Calu3 (cell line): ENCODE data around the gene LRIG2. TPM values are rescaled to one million over a fixed set of nuclear protein-coding genes. Genes with fewer than 3 reads are reported as not detected.

Experiments used
- BruUV-seq: library from RNA; stranded (reverse); fragments of 400-500 nt; replicated peaks from 2 replicates; lab custom pipeline; 2021; lab: Mats Ljungman, UMichigan
- CTCF ChIA-PET: fragments of 300-600 bp; sonication (Branson Sonifier 250); formaldehyde crosslinking; loops from one replicate; lab custom pipeline; 2022; ENCODE audit warnings: antibody characterized with exemption; lab: Charles Lee
- DNase-seq: peaks from one replicate; pipeline ENCODE4 v3.0.0; 2022
- H3K27ac Mint-ChIP-seq: one replicate; pipeline ENCODE4 v1.8.0; 2022; ENCODE audit warnings: mixed read lengths; ENCODE audit not compliant: unreplicated experiment
- H3K27me3 Mint-ChIP-seq: one replicate; pipeline ENCODE4 v1.8.0; 2022; ENCODE audit warnings: mixed read lengths; ENCODE audit not compliant: unreplicated experiment
- H3K36me3 Mint-ChIP-seq: one replicate; pipeline ENCODE4 v1.8.0; 2022; ENCODE audit warnings: mild to moderate bottlenecking, moderate library complexity, mixed read lengths; ENCODE audit not compliant: insufficient read depth, unreplicated experiment
- H3K4me1 Mint-ChIP-seq: one replicate; pipeline ENCODE4 v1.8.0; 2022; ENCODE audit warnings: mild to moderate bottlenecking, low read depth, mixed read lengths; ENCODE audit not compliant: unreplicated experiment
- H3K4me3 Mint-ChIP-seq: one replicate; pipeline ENCODE4 v1.8.0; 2022; ENCODE audit warnings: mild to moderate bottlenecking, low read depth, moderate library complexity, mixed read lengths; ENCODE audit not compliant: unreplicated experiment
- H3K9me3 Mint-ChIP-seq: one replicate; pipeline ENCODE4 v1.8.0; 2022; ENCODE audit warnings: low read depth, mixed read lengths; ENCODE audit not compliant: unreplicated experiment
- CTCF ChIP-seq: fragments of 200-600 bp; IDR thresholded peaks from one replicate; pipeline ENCODE4 v1.8.0; 2022; ENCODE audit warnings: antibody characterized with exemption; ENCODE audit not compliant: unreplicated experiment
- intact Hi-C: fragments of 100-400 bp; cut with micrococcal nuclease; formaldehyde crosslinking; loops from one replicate; pipeline ENCODE4 v1.10.0; 2022; ENCODE audit not compliant: unreplicated experiment
- total RNA-seq: library from RNA; stranded (reverse); gene quantifications from 2 replicates; pipeline ENCODE4 v1.2.3, GENCODE V29; 2022

LRIG2 gene
- total RNA-seq, 1 experiment from 2014 or later, result 11.0 TPM

GRCh38 chr1:113169591-113169990 is 96.6 kb downstream of the LRIG2 start:
- BruUV-seq, result no TSS peak
- Mint-ChIP-seq H3K27me3 (no peaks in the 10 kb centered on the region), H3K36me3 (no peaks in the 10 kb centered on the region), H3K27ac (no peak overlapping the region), H3K4me1 (no peaks in the 10 kb centered on the region), H3K9me3 (no peaks in the 10 kb centered on the region), H3K4me3 (no peak overlapping the region)
- no peak for TF ChIP-seq CTCF
- DNase-seq, result no peak
- intact Hi-C loops, result no loop called here
- CTCF ChIA-PET, result no interaction called here

DNA sequence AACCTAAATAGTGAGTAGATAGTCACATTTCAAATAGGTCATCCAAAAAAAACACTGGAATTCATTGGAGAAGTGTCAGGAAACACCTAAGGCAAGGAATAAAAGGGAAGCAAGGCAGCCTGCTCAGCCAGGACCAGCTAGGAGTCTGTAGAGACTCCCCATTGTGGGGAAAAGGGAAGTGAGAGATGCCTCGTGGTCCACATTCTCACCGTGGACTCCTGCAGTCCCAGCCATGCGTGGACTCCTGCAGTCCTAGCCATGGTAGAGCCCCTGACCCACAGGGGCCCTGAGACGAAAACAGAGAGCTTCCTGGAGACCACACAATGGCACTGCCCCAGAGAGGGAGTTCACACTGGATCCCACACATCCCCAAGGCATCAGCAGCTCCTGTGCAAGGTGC is 97.5 kb downstream of the LRIG2 start:
- CTCF ChIA-PET, result no interaction called here

GRCh38 chr1:113178106-113178505 is 105.1 kb downstream of the LRIG2 start:
- no TSS peak for BruUV-seq
- TF ChIP-seq CTCF, result no peak
- no peaks in the 10 kb centered on the region for H3K27me3 Mint-ChIP-seq
- no peak overlapping the region for H3K27ac Mint-ChIP-seq
- H3K36me3 Mint-ChIP-seq, result no peaks in the 10 kb centered on the region
- CTCF ChIA-PET, result interaction anchor here (1.6 to 1.7 kb wide), 2 partner anchors 36 to 211 kb away, joined by 3 to 5 read pairs; partner anchors contain the start of gene MAGI3
- no peak for DNase-seq
- no peak overlapping the region for H3K4me3 Mint-ChIP-seq
- H3K9me3 Mint-ChIP-seq, result no peaks in the 10 kb centered on the region
- no peaks in the 10 kb centered on the region for H3K4me1 Mint-ChIP-seq
- intact Hi-C loops, result no loop called here

More for the DNA sequence above, 97.5 kb downstream of the LRIG2 start:
- Mint-ChIP-seq H3K27me3 (no peaks in the 10 kb centered on the region), H3K27ac (no peak overlapping the region), H3K36me3 (no peaks in the 10 kb centered on the region), H3K4me1 (no peaks in the 10 kb centered on the region), H3K9me3 (no peaks in the 10 kb centered on the region), H3K4me3 (no peak overlapping the region)
- BruUV-seq, result no TSS peak
- no peak for TF ChIP-seq CTCF
- intact Hi-C loops, result no loop called here
- no peak for DNase-seq

- Mint-ChIP-seq H3K36me3 (no peaks in the 10 kb centered on the region), H3K27ac (no peak overlapping the region), H3K4me3 (no peak overlapping the region), H3K27me3 (no peaks in the 10 kb centered on the region), H3K4me1 (no peaks in the 10 kb centered on the region), H3K9me3 (no peaks in the 10 kb centered on the region)
- no TSS peak for BruUV-seq
- TF ChIP-seq CTCF, result no peak
- intact Hi-C loops, result no loop called here
- no peak for DNase-seq
- CTCF ChIA-PET, result interaction anchor here (1.6 to 1.7 kb wide), 2 partner anchors 36 to 211 kb away, joined by 3 to 5 read pairs; partner anchors contain the start of gene MAGI3
These were observed 105.5 kb downstream of the LRIG2 start for GRCh38 chr1:113178522-113178921.

Other genes starting within 250 kb of the LRIG2 start
- 59.2 and 60.3 TPM in 2 replicates for gene SLC16A1, start 117.0 kb upstream of the LRIG2 start, total RNA-seq